Stimulated activated CD8-positive, alpha-beta memory T cell treated with anti-CD3 and anti-CD28 coated beads, Interleukin-2, amount 100 ng/mL, for 1 hour (primary cell): Measurements from ENCODE around the gene PHF1.
A peak's percentile ranks its signal among the peaks of the same experiment; 100 is the strongest.
"Not testable (repeated sequence)": the region's sequence is repeated elsewhere in the genome, so short reads cannot be mapped to it uniquely, and the experiment has no call there.

Source experiments
- DNase-seq, 2 donors: peaks; one replicate each; pipeline ENCODE4 v3.0.0-alpha.2; 2020; ENCODE audit warnings: low read depth in 2 of 2

The PHF1 gene

GRCh38 chr6:33410711-33411631, at the start of gene PHF1:
PHF1 (plus strand) TSS chr6:33411014; CDS start chr6:33412264, 1,250 bp downstream.
- DNase-seq: peak; percentile 56 to 73

- not testable (repeated sequence) for DNase-seq
These were observed 47.3 kb upstream of the PHF1 start for GRCh38 chr6:33363486-33363885.

GRCh38 chr6:33364475-33365205, 46.2 kb upstream of the PHF1 start:
- not testable (repeated sequence) for DNase-seq

- DNase-seq: not testable (repeated sequence)
These were observed 45.4 kb upstream of the PHF1 start for GRCh38 chr6:33365206-33365971.

- DNase-seq: no peak
These were observed 43.7 kb upstream of the PHF1 start for GRCh38 chr6:33367009-33367714.

GRCh38 chr6:33367715-33368025, 43.1 kb upstream of the PHF1 start:
- DNase-seq: not testable (repeated sequence)

GRCh38 chr6:33371901-33372300, 38.9 kb upstream of the PHF1 start:
- DNase-seq: not testable (repeated sequence)

- no peak for DNase-seq
These were observed 38.2 kb upstream of the PHF1 start for GRCh38 chr6:33372526-33373123.

GRCh38 chr6:33373960-33374910, 36.6 kb upstream of the PHF1 start:
- no peak for DNase-seq

GRCh38 chr6:33375143-33375671, 35.6 kb upstream of the PHF1 start:
- no peak for DNase-seq

GRCh38 chr6:33377171-33377570, 33.6 kb upstream of the PHF1 start:
- DNase-seq: no peak

GRCh38 chr6:33379184-33379583, 31.6 kb upstream of the PHF1 start:
- not testable (repeated sequence) for DNase-seq

GRCh38 chr6:33380272-33380981, 30.4 kb upstream of the PHF1 start:
- no peak for DNase-seq

- DNase-seq: no peak
These were observed 27.2 kb upstream of the PHF1 start for GRCh38 chr6:33383427-33384185.

GRCh38 chr6:33384581-33385020, 26.2 kb upstream of the PHF1 start:
- DNase-seq: no peak

GRCh38 chr6:33390173-33390572, 20.6 kb upstream of the PHF1 start:
- DNase-seq: no peak

GRCh38 chr6:33390767-33391277, 20.0 kb upstream of the PHF1 start:
- DNase-seq: no peak
